Spleen (tissue), 7 donors: ENCODE results near the gene AFAP1L2.

Source experiments
- POLR2A ChIP-seq, 3 donors: fragments of 450-650 bp; IDR thresholded peaks; one replicate each; pipeline ENCODE4 v1.5.1; 2017; ENCODE audit warnings: antibody characterized with exemption in 3 of 3, mild to moderate bottlenecking in 1 of 3
- POLR2AphosphoS5 ChIP-seq, 3 donors: sonication (generic); formaldehyde crosslinking; IDR thresholded peaks; one replicate each; pipeline ENCODE4 v1.5.1; 2017; ENCODE audit warnings: antibody characterized with exemption in 3 of 3
- TF ChIP-seq, protein P1 (sequence below), 11 experiments: fragments of 200-600 bp in 7 of 11; fragments of 450-650 bp in 4 of 11; sonication (generic) in 4 of 11; IDR thresholded peaks in 8 of 11; conservative IDR thresholded peaks in 3 of 11; 1 replicate in 7 of 11; 2 replicates in 4 of 11; pipeline versions ENCODE4 v1.4.0 to v1.8.0; 2016 to 2021; ENCODE audit warnings: antibody characterized with exemption in 11 of 11, inconsistent platforms in 4 of 11, mild to moderate bottlenecking in 1 of 11
- donor health status: DM: no; HTN: no; CAD: no; lungs with moderate emphysema.
- donor health status: DM: no; HTN: no; CAD: no.
- donor health status: DM: no; HTN: no; CAD: no.

DNA sequence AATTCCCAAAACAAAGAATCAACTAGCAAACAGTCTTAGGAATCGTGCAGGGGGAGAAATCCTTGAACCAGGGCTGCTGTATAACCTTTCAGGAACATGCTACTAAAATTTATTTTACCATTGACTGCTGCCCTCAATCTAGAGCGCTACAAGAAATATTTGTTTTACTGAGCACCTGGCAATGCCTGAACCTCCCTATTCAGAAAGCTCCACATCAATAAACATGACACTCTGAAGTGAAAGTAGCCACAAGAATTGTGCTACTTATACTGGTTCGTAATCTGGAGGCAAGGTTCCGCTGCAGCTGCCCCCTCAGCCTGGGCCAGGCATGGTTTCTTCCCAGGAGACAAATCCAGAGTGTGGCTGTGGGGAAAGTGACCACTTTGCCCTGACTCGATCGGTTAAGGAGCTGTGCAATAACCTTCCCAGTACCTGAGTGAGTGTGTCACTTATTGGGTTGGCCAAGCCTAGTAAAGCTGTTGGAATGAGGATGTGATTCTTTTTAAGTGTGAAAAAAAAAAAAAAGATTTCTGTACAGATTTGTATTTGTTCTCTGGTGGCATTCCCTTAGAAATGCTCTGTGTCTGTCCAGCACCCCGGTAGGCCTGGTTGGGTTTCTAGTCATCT lies 157.5 kb downstream of the AFAP1L2 start:
- TF ChIP-seq POLR2AphosphoS5 (IDR thresholded peaks at IDR 0.05) (no peak), POLR2A (IDR thresholded peaks at IDR 0.05) (no peak)
- TF ChIP-seq, protein P1, sequence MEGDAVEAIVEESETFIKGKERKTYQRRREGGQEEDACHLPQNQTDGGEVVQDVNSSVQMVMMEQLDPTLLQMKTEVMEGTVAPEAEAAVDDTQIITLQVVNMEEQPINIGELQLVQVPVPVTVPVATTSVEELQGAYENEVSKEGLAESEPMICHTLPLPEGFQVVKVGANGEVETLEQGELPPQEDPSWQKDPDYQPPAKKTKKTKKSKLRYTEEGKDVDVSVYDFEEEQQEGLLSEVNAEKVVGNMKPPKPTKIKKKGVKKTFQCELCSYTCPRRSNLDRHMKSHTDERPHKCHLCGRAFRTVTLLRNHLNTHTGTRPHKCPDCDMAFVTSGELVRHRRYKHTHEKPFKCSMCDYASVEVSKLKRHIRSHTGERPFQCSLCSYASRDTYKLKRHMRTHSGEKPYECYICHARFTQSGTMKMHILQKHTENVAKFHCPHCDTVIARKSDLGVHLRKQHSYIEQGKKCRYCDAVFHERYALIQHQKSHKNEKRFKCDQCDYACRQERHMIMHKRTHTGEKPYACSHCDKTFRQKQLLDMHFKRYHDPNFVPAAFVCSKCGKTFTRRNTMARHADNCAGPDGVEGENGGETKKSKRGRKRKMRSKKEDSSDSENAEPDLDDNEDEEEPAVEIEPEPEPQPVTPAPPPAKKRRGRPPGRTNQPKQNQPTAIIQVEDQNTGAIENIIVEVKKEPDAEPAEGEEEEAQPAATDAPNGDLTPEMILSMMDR (IDR thresholded peaks at IDR 0.05 in 8 of 11, conservative IDR thresholded peaks at IDR 0.05 in 3 of 11), result no peak
